G401.6 (cell line): Measurements from ENCODE around the gene KCTD13.
A peak's percentile ranks its signal among the peaks of the same experiment; 100 is the strongest.
"Not testable (repeated sequence)": the region's sequence is repeated elsewhere in the genome, so short reads cannot be mapped to it uniquely, and the experiment has no call there.

Source experiments
- FAIRE-seq: peaks from 2 replicates; lab custom pipeline; 2012; peaks lifted over from hg19 to GRCh38; lab: Jason Lieb, UNC

The KCTD13 gene

GRCh38 chr16:29877266-29877961, 48.6 kb downstream of the KCTD13 start:
- FAIRE-seq, result no peak

- no peak for FAIRE-seq
Measured at GRCh38 chr16:29876594-29877249, 49.3 kb downstream of the KCTD13 start.

DNA sequence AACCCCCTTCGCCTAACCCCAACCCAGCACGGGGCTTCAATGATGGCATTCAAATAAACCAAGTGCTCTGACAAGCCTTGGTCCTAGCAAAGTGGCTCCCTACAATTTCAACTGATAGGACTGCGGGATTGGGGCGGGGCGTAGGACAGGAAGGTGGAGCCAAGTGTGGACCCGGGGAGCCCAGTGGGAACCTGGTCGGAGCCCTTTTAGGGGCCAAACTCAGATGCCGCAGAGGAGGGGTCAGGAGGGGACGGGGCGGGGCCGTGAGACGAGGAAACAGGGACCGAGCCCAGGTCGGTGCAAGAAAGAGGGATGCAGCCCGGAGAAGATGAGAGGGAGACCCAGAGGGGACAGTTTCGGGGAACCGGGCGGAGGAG, 49.8 kb downstream of the KCTD13 start:
- FAIRE-seq, result no peak

GRCh38 chr16:29875206-29875605, 50.8 kb downstream of the KCTD13 start:
- FAIRE-seq, result no peak

GRCh38 chr16:29873319-29873718, 52.7 kb downstream of the KCTD13 start:
- no peak for FAIRE-seq

GRCh38 chr16:29871822-29872546, 54.0 kb downstream of the KCTD13 start:
- FAIRE-seq, result no peak

GRCh38 chr16:29869067-29869466, 57.0 kb downstream of the KCTD13 start:
- FAIRE-seq, result not testable (repeated sequence)

DNA sequence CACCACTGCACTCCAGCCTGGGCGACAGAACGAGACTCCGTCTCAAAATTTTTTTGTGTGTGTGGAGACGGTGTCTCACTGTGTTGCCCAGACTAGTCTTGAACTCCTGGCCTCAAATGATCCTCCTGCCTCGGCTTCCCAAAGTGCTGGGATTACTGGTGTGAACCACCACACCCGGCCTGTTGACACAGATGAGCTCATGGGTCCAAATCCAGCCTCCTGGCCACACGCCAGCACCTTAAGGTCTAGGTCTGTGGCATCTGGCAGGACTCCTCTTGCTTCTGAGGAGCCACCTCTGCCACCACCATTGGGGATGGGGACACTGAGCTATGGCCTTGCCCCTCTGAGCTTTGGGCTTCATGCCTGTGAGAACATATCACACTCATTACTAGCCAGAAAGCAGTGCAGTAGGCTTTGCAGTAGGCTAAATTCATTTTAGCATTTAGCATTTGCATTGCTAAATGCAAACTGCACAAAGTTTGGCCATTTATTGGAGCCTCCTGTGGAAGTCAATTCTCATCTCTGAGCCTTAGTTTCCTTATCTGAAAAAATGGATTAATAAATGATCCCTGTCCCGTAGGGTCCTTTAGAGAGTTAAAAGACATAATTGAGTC, 57.5 kb downstream of the KCTD13 start:
- FAIRE-seq, result no peak

GRCh38 chr16:29864205-29864604, 61.8 kb downstream of the KCTD13 start:
- no peak for FAIRE-seq

- no peak for FAIRE-seq
Measured at GRCh38 chr16:29863669-29863984, 62.4 kb downstream of the KCTD13 start.

DNA sequence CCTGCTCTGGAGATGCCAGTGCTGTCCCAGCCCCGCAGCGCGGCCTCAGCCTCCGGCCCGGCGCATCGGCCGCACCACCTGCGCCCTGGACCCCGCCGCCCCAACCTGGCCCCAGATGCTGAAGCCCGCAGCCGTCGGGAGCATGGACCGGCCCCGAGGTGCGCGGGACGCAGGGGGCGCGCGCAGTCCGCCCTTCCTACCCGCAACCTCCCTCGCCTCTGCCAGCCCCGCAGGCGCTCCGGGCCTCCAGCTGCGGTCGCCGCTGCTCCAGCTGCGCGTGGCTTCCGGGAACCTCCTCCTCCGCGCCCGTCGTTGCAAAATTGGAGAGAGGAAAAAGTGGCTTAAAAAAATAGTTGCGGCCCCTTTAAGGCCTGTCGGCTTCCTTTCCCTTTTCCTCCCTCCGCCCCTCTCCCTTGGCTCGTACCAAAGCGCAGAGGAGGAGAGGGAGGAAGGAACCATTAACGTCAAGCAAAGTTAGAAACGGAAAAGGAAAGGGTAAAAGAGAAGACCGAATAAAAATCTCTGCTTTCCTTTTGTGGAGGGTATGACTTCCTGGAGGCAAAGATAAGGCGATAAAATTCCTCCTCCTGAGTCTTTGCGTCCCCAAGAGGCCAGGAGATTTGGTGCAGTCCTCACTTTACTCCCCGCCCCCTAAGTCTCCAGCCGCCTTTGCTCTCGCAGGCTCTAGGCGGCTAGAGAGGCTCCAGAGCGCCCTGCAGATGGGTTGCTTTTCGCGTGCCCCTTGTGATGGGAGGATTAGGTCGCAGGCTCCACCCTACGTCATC, 63.0 kb downstream of the KCTD13 start, which contains the start of gene CDIPT:
CDIPT (minus strand) TSS at position 343 of the 785 bp plus-strand sequence. CDS start 369 bp downstream, outside the sequence.
- peak; percentile 92 for FAIRE-seq

DNA sequence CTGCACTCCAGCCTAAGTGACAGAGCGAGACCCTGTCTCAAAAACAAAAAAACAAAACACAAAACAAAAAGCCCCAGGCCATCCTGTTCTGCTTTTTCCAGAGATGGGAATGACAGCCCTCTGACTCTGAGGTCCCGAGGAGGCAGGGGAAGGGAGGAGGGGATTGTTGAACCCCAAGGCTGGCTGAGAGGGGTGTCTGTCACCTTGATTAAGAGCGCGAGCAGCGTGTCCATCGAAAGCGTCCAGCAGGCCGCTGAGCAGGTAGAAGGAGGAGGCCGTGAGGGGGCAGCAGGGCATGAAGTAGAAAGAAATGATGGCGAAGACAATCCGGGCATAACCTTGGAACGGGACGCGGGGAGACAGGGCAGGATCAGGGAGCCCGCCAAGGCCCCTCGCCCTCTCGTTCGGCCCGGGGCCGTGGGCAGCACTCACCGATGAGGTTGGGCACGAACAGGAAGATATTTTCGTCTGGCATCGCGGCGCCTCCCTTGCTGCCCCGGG, 63.6 kb downstream of the KCTD13 start:
- FAIRE-seq, result no peak

- FAIRE-seq, result no peak
Measured at GRCh38 chr16:29860218-29860617, 65.8 kb downstream of the KCTD13 start.

GRCh38 chr16:29858974-29859373, 67.1 kb downstream of the KCTD13 start:
- FAIRE-seq, result no peak

DNA sequence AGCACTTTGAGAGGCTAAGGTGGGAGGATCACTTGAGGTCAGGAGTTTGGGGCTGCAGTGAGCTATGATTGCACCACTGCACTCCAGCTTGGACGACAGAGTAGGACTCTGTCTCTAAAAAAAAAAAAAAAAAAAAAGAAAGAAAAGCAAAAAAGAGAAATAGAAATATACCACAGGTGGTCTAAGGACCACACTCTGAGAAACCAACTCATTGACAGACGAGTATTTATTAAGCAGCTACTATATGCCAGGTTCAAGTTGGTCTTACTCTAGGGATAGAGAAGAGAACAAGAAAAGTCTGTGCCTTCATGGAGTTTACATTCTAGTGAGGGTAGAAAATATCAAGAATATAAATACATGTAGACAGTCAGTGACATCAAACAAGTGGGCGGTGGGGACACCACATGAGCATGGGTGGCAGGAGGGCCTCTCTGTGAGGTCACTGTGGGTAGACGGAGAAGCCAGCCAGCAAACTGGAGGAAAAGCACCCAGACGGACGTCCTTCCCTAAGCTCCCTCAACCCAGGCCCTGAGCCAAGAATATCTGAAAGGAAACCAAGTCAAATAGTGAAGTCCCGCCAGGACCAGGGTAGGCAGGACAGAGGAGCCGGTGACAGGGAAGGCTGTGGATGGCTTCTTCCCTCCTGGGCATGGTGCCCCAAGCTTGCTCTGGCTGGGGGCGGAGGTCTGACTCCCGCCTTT, 67.7 kb downstream of the KCTD13 start:
- no peak for FAIRE-seq

DNA sequence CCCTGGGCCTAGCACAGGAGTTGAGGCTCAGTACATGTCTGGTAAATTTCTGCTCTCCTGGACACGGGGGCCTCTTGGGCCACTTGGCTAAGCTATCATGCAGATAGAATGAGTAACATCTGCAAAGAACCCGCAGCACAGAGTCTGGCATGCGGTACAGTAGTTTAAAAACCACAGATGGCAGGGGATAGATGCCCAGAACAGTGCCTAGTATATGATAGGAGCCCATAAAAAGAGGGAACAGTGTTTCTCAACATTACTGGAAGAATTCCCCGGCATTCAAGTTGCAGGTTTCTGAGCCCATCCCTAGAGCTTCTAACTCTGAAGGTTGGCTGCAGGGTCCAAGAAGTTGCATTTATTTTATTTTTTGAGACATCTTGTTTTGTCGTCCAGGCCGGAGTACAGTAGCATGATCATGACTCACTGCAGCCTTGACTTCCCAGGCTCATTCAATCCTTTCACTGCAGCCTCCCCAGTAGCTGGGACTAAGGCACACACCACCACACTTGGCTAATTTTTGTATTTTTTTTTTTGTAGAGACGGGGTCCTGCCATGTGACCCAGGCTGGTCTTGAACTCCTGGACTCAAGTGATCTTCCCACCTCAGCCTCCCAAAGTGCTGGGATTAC, 68.8 kb downstream of the KCTD13 start:
- FAIRE-seq, result no peak
